ENCODE measurements around the gene MICAL2. TPM values are rescaled to one million over a fixed set of nuclear protein-coding genes. Genes with fewer than 3 reads are reported as not detected.

The MICAL2 gene
- total and polyA plus RNA-seq, 2 of the 8 experiments (the other 6 are each of a cell fraction or from before 2014, with no cell fraction given): 1.3 to 4.1 TPM

DNA sequence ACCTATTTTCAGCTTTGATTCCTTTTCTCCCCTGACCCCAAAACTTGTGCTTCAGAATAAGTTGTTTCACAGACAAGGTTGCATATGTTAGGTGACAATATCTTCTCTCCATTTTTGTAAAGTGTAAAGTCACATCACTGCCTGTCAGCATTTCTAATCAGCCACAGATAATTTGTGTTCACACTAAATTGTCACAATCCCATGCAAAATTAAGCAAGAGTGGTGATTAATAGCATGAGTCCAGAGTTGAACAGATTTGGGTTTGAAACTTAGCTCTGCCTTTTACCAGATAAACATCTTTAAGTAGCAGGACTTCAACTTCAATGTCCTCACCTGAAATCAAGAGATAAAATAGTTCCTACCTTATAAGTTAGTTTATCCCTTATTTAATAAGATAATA, 80.1 kb downstream of the MICAL2 start:
- Histone ChIP-seq H3K36me3 (ENCODE audit: control insufficient read depth in 2 of 4, insufficient read depth in 4 of 4, low read length in 3 of 4) (no peaks in the 10 kb centered on the region), H3K9me3 (ENCODE audit: insufficient read depth in 2 of 2, low read depth in 1 of 2, low read length in 1 of 2) (no peaks in the 10 kb centered on the region), H2BK12ac (ENCODE audit: low read depth, low read length) (no peak overlapping the region), H2BK120ac (replicated peaks; ENCODE audit: low read depth, low read length) (no peak overlapping the region), H4K91ac (replicated peaks; ENCODE audit: insufficient read length, low read length) (no peak overlapping the region), H3K27ac (ENCODE audit: low read depth, low read length) (no peak overlapping the region), H3K27me3 (replicated peaks in 1 of 4; ENCODE audit: control insufficient read depth in 3 of 4, extremely low read depth in 1 of 4, insufficient read depth in 3 of 4, low read length in 3 of 4) (no peaks in the 10 kb centered on the region), H2BK20ac (ENCODE audit: low read length) (no peak overlapping the region), H3K4ac (replicated peaks; ENCODE audit: insufficient read length, low read depth, low read length) (no peak overlapping the region), H2AK5ac (ENCODE audit: low read depth, low read length) (no peak overlapping the region), H2BK5ac (ENCODE audit: low read depth, low read length) (no peak overlapping the region), H4K20me1 (replicated peaks in 1 of 2; ENCODE audit: control insufficient read depth in 1 of 2, insufficient read depth in 2 of 2, low read length in 2 of 2) (no peaks in the 10 kb centered on the region), H3K23ac (ENCODE audit: insufficient read length) (no peak overlapping the region), H3K18ac (ENCODE audit: extremely low read depth, low read length) (no peak overlapping the region), H4K5ac (ENCODE audit: insufficient read length, low read depth, low read length) (no peak overlapping the region), H3K4me3 (ENCODE audit: extremely low read depth in 1 of 4, insufficient read depth in 2 of 4, low read depth in 3 of 4, low read length in 4 of 4) (no peak overlapping the region), H3K23me2 (ENCODE audit: low read depth, low read length) (no peaks in the 10 kb centered on the region; the same call in 1 of the 2 replicates), H2AFZ (ENCODE audit: low read length) (no peak overlapping the region), H3K79me1 (ENCODE audit: low read depth, low read length) (no peaks in the 10 kb centered on the region), H3K4me1 (replicated peaks in 1 of 4; ENCODE audit: control insufficient read depth in 3 of 4, insufficient read depth in 4 of 4, low read length in 3 of 4) (no peaks in the 10 kb centered on the region), H3K9ac (replicated peaks in 1 of 4; ENCODE audit: extremely low read depth in 1 of 4, low read depth in 3 of 4, low read length in 3 of 4) (no peak overlapping the region), H3K14ac (ENCODE audit: insufficient read length) (no peak overlapping the region), H2BK15ac (ENCODE audit: low read length) (no peak overlapping the region), H3K79me2 (ENCODE audit: control insufficient read depth in 1 of 2, insufficient read depth in 2 of 2, low read length in 2 of 2) (no peaks in the 10 kb centered on the region), H3K56ac (replicated peaks; ENCODE audit: insufficient read length, low read depth, low read length) (no peak overlapping the region), H4K8ac (ENCODE audit: extremely low read depth, insufficient read depth, low read length) (no peak overlapping the region), H3K4me2 (ENCODE audit: insufficient read depth in 1 of 2, low read depth in 2 of 2, low read length in 2 of 2) (no peak overlapping the region)
- ChIA-PET POLR2A (ENCODE audit: partially characterized antibody) (no interaction called here), CTCF (ENCODE audit: partially characterized antibody) (no interaction called here)
- TF ChIP-seq EP300 (IDR thresholded peaks at IDR 0.05; ENCODE audit: borderline replicate concordance in 1 of 2, low read depth in 2 of 2, low read length in 2 of 2): no peak
- TF ChIP-seq JUND (IDR thresholded peaks at IDR 0.05; ENCODE audit: low read length): no peak
- TF ChIP-seq PHF8 (conservative IDR thresholded peaks at IDR 0.05; ENCODE audit: low read depth, low read length): no peak
- no peak for TF ChIP-seq GABPA (IDR thresholded peaks at IDR 0.05; ENCODE audit: borderline replicate concordance, insufficient read depth, low read length)
- no peak for TF ChIP-seq SP1 (IDR thresholded peaks at IDR 0.05; ENCODE audit: low read depth, low read length)
- no peak for TF ChIP-seq BACH1 (IDR thresholded peaks at IDR 0.05; ENCODE audit: low read length)
- no peak for TF ChIP-seq CTBP2 (IDR thresholded peaks at IDR 0.05; ENCODE audit: borderline replicate concordance, insufficient read depth, insufficient read length, low read length)
- no peak for TF ChIP-seq RFX5 (IDR thresholded peaks at IDR 0.05; ENCODE audit: borderline replicate concordance, low read depth, low read length)
- no peak for TF ChIP-seq TAF1 (IDR thresholded peaks at IDR 0.05; ENCODE audit: low read depth, low read length)
- no peak for TF ChIP-seq KDM4A (IDR thresholded peaks at IDR 0.05; ENCODE audit: low read depth, low read length, severe bottlenecking)
- no peak for TF ChIP-seq SP2 (IDR thresholded peaks at IDR 0.05; ENCODE audit: low read length)
- TF ChIP-seq CHD1 (IDR thresholded peaks at IDR 0.05; ENCODE audit: low read depth, low read length): no peak
- no peak for TF ChIP-seq TAF7 (optimal IDR thresholded peaks at IDR 0.05; ENCODE audit: borderline replicate concordance, low read depth, low read length)
- TF ChIP-seq POLR2A (IDR thresholded peaks at IDR 0.05; ENCODE audit: control extremely low read depth in 1 of 2, low read depth in 2 of 2, low read length in 2 of 2): no peak
- no peak for TF ChIP-seq EGR1 (IDR thresholded peaks at IDR 0.05; ENCODE audit: borderline replicate concordance, low read depth, low read length)
- TF ChIP-seq SIX5 (IDR thresholded peaks at IDR 0.05; ENCODE audit: low read depth, low read length): no peak
- FAIRE-seq: no peak
- DNase-seq (ENCODE audit: low read depth in 1 of 2, low spot score in 2 of 2): no peak

Data from H1 (cell line).